GM20431 (cell line): Measurements from ENCODE around the gene KAZN.

Experiments used
- in situ Hi-C: fragments of 300-500 bp; cut with MseI, MboI; formaldehyde crosslinking; loops from one replicate; pipeline ENCODE4 v1.15.0; 2020; ENCODE audit warnings: low sequenced_read_pairs; ENCODE audit not compliant: unreplicated experiment

The KAZN gene

GRCh38 chr1:14804626-14805025, 206.1 kb downstream of the KAZN start:
- in situ Hi-C loops: no loop called here

- in situ Hi-C loops: no loop called here
Measured at GRCh38 chr1:14806772-14807171, 208.3 kb downstream of the KAZN start.

- in situ Hi-C loops: no loop called here
Measured at GRCh38 chr1:14808768-14809167, 210.3 kb downstream of the KAZN start.

- in situ Hi-C loops: no loop called here
Measured at GRCh38 chr1:14809191-14809981, 210.9 kb downstream of the KAZN start.

GRCh38 chr1:14810595-14811361, 212.3 kb downstream of the KAZN start:
- in situ Hi-C loops: no loop called here

- in situ Hi-C loops: no loop called here
Measured at GRCh38 chr1:14811573-14811972, 213.1 kb downstream of the KAZN start.

- in situ Hi-C loops: no loop called here
Measured at GRCh38 chr1:14812189-14812588, 213.7 kb downstream of the KAZN start.

- in situ Hi-C loops: no loop called here
Measured at GRCh38 chr1:14815175-14815877, 216.8 kb downstream of the KAZN start.

- in situ Hi-C loops: no loop called here
Measured at GRCh38 chr1:14817223-14818170, 219.0 kb downstream of the KAZN start.

GRCh38 chr1:14820295-14821085, 222.0 kb downstream of the KAZN start:
- in situ Hi-C loops: no loop called here

- in situ Hi-C loops: no loop called here
Measured at GRCh38 chr1:14822493-14822892, 224.0 kb downstream of the KAZN start.

- in situ Hi-C loops: no loop called here
Measured at GRCh38 chr1:14822996-14823395, 224.5 kb downstream of the KAZN start.

- in situ Hi-C loops: no loop called here
Measured at GRCh38 chr1:14824314-14824915, 225.9 kb downstream of the KAZN start.

GRCh38 chr1:14825396-14825795, 226.9 kb downstream of the KAZN start:
- in situ Hi-C loops: no loop called here

- in situ Hi-C loops: no loop called here
Measured at GRCh38 chr1:14826172-14826636, 227.7 kb downstream of the KAZN start.

GRCh38 chr1:14826731-14827326, 228.3 kb downstream of the KAZN start:
- in situ Hi-C loops: no loop called here

- in situ Hi-C loops: no loop called here
Measured at GRCh38 chr1:14827870-14828269, 229.4 kb downstream of the KAZN start.

GRCh38 chr1:14828665-14829064, 230.2 kb downstream of the KAZN start:
- in situ Hi-C loops: no loop called here
